ENCODE results near the gene DNAAF8. TPM values are rescaled to one million over a fixed set of nuclear protein-coding genes. Genes with fewer than 3 reads are reported as not detected.
A peak's percentile ranks its signal among the peaks of the same experiment; 100 is the strongest.

Gene DNAAF8
- total RNA-seq: 1 to 10 TPM in 2 of 4 donors, under 1 TPM in 2; 0.44 to 1.2 (median 0.91) TPM

- no peaks in the 10 kb centered on the region for H3K27me3 ChIP-seq
- DNase-seq: peak; percentile 97
- H3K9me3 ChIP-seq: no peaks in the 10 kb centered on the region
- peak; percentile 98 for ATAC-seq
- peak within 1 kb of the TSS; percentile 84 to 97 (median 85) for H3K27ac ChIP-seq
- in situ Hi-C loops (cut with MboI; ENCODE audit: low sequenced_read_pairs in 4 of 4) (no loop called here), intact Hi-C loops (cut with DNase I; ENCODE audit: low total_unique reads) (loop anchor here (1.0 to 2.0 kb wide), 6 partner anchors 34 to 222 kb away; partner anchors contain the start of genes MGRN1, NUDT16L1 and ROGDI)
- TF ChIP-seq POLR2A (IDR thresholded peaks at IDR 0.05): peak; percentile 48 to 50
- no peak for TF ChIP-seq CTCF (IDR thresholded peaks at IDR 0.05 in 4 of 5, conservative IDR thresholded peaks at IDR 0.05 in 1 of 5)
- H3K4me1 ChIP-seq: peaks cover 13 to 16% of the 10 kb centered on the region in 2 donors
- peaks cover 0 to 10% of the 10 kb centered on the region in 2 donors for H3K36me3 ChIP-seq
- H3K4me3 ChIP-seq: peak within 1 kb of the TSS; percentile 92 to 100 (median 92)
Measured at GRCh38 chr16:4734063-4734729, at the start of gene DNAAF8, which contains the start of gene ANKS3. DNAAF8 (plus strand) TSS chr16:4734537; CDS start chr16:4736515, 1,978 bp downstream. ANKS3 (minus strand) TSS chr16:4734271; CDS start chr16:4730149, 4,122 bp downstream.

GRCh38 chr16:4684763-4685162 lies 49.6 kb upstream of the DNAAF8 start:
- peak in 1 of 2 donors; percentile 73 for DNase-seq
- in situ Hi-C loops (cut with MboI; ENCODE audit: low sequenced_read_pairs in 4 of 4): no loop called here
- Histone ChIP-seq H3K27ac (peak overlapping the region; percentile 57 to 85 (median 70)), H3K27me3 (no peaks in the 10 kb centered on the region), H3K4me1 (peaks cover 25 to 36% of the 10 kb centered on the region in 2 donors), H3K9me3 (no peaks in the 10 kb centered on the region), H3K4me3 (no peak overlapping the region), H3K36me3 (peaks cover 0 to 48% of the 10 kb centered on the region in 2 donors)
- TF ChIP-seq POLR2A (IDR thresholded peaks at IDR 0.05) (no peak), CTCF (IDR thresholded peaks at IDR 0.05 in 4 of 5, conservative IDR thresholded peaks at IDR 0.05 in 1 of 5) (no peak)
- ATAC-seq: peak in 1 of 2 donors; percentile 46
- intact Hi-C loops (cut with DNase I; ENCODE audit: low total_unique reads): no loop called here

- H3K36me3 ChIP-seq: peaks cover 0 to 48% of the 10 kb centered on the region in 2 donors
- DNase-seq (peak in 1 of 2 donors; percentile 72), ATAC-seq (peak in 1 of 2 donors; percentile 41)
- no peaks in the 10 kb centered on the region for H3K27me3 ChIP-seq
- no peaks in the 10 kb centered on the region for H3K9me3 ChIP-seq
- no peak for TF ChIP-seq CTCF (IDR thresholded peaks at IDR 0.05 in 4 of 5, conservative IDR thresholded peaks at IDR 0.05 in 1 of 5)
- no peak for TF ChIP-seq POLR2A (IDR thresholded peaks at IDR 0.05)
- H3K27ac ChIP-seq: peak overlapping the region; percentile 57 to 85 (median 70)
- intact Hi-C loops (cut with DNase I; ENCODE audit: low total_unique reads): no loop called here
- in situ Hi-C loops (cut with MboI; ENCODE audit: low sequenced_read_pairs in 4 of 4): no loop called here
- H3K4me3 ChIP-seq: no peak overlapping the region
- H3K4me1 ChIP-seq: peaks cover 25 to 36% of the 10 kb centered on the region in 2 donors
Measured at GRCh38 chr16:4685292-4685691, 49.0 kb upstream of the DNAAF8 start.

- intact Hi-C loops (cut with DNase I; ENCODE audit: low total_unique reads) (no loop called here), in situ Hi-C loops (cut with MboI; ENCODE audit: low sequenced_read_pairs in 4 of 4) (no loop called here)
- Histone ChIP-seq H3K36me3 (peaks cover 0 to 48% of the 10 kb centered on the region in 2 donors), H3K9me3 (no peaks in the 10 kb centered on the region), H3K27ac (peak overlapping the region in 3 of 4 donors; percentile 67 to 85 (median 73)), H3K4me3 (no peak overlapping the region), H3K27me3 (no peaks in the 10 kb centered on the region), H3K4me1 (peaks cover 25 to 34% of the 10 kb centered on the region in 2 donors)
- DNase-seq: peak in 1 of 2 donors; percentile 11
- TF ChIP-seq CTCF (IDR thresholded peaks at IDR 0.05 in 4 of 5, conservative IDR thresholded peaks at IDR 0.05 in 1 of 5): no peak
- TF ChIP-seq POLR2A (IDR thresholded peaks at IDR 0.05): no peak
- ATAC-seq: no peak
Measured at GRCh38 chr16:4685776-4686496, 48.4 kb upstream of the DNAAF8 start.

All from gastrocnemius medialis (tissue), 4 donors.